ENCODE measurements around the gene PRKG1.
"Not testable (repeated sequence)": the region's sequence is repeated elsewhere in the genome, so short reads cannot be mapped to it uniquely, and the experiment has no call there.

Gene PRKG1

GRCh38 chr10:52032681-52033629 is 958.7 kb downstream of the PRKG1 start:
- no peak for DNase-seq

DNA sequence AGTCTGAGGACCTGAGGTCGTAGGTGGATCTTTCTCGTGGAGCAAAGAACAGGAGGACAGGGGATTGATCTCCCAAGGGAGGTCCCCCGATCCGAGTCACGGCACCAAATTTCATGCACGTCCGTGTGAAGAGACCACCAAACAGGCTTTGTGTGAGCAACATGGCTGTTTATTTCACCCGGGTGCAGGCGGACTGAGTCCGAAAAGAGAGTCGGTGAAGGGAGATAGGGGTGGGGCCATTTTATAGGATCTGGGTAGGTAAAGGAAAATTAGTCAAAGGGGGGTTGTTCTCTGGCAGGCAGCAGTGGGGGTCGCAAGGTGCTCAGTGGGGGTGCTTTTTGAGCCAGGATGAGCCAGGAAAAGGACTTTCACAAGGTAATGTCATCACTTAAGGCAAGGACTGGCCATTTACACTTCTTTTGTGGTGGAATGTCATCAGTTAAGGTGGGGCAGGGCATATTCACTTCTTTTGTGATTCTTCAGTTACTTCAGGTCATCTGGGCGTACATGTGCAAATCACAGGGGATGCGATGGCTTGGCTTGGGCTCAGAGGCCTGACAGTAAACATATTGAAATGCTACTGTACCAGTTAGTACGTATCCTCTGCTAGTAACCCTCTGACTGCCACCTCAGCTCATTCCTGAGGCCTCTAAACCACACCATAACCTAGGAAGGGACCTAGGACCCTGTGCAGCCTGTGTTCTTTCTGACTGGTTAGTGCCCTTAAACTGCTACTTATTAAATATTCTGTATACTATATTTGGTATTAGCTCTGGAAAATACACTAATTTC is 964.9 kb downstream of the PRKG1 start:
- not testable (repeated sequence) for DNase-seq

- DNase-seq, result no peak
Observed at GRCh38 chr10:52040486-52040885, 966.2 kb downstream of the PRKG1 start.

GRCh38 chr10:52043811-52044210 is 969.5 kb downstream of the PRKG1 start:
- no peak for DNase-seq

DNA sequence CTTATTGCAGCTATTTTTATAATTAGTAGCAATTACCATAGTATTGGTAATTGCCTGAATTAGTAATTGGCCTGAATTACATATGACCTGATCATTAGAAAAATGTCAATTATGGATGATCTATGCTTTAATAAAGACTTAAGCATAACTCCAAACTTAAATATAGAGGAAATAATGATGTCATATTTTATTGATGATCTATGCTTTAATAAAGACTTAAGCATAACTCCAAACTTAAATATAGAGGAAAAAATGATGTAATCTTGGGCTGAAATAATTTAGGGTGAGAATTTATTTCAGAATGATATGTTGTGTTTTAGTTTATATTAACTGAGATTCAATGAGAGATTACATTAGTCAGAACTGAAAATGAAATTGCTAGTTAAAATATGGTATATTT is 973.8 kb downstream of the PRKG1 start:
- DNase-seq, result no peak

GRCh38 chr10:52050429-52051047 is 976.3 kb downstream of the PRKG1 start:
- no peak for DNase-seq

- DNase-seq, result no peak
Observed at GRCh38 chr10:52053497-52053896, 979.2 kb downstream of the PRKG1 start.

DNA sequence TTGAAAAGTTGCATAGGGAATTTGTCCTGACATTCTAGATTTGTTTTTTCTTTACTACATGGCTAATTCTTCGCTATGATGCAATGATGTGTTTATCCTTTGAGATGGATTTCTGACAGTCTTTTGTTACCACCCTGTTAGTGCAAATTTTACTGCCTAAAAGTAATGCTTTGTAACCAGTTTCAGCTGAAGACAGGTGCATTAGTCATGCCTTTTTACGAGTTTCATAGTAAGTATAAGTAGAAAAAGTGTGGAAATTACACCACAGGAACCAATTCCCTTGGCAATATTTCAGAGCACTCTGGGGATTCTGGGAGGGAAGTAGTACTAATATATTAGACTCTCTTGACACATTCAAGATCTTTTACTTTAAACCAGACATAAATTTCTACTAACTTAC is 982.0 kb downstream of the PRKG1 start:
- DNase-seq, result no peak

DNA sequence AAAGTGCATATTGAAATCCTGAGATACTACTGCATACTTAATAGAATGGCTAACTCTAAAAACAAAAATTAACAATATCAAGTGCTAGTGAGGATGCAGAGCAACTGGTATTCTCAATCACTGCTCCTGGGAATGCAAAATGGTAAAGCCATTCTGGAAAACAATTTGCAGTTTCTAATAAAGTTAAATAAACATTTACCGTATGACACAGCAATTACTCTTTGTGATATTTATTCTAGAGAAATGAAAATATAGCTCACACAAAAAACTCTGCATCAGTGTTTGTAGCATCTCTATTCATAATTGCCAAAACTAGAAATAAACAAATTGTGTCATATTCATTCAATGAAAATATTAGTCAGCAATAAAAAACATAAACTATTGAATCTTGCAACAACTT is 984.8 kb downstream of the PRKG1 start:
- DNase-seq, result no peak

GRCh38 chr10:52063159-52063558 is 988.9 kb downstream of the PRKG1 start:
- no peak for DNase-seq

DNA sequence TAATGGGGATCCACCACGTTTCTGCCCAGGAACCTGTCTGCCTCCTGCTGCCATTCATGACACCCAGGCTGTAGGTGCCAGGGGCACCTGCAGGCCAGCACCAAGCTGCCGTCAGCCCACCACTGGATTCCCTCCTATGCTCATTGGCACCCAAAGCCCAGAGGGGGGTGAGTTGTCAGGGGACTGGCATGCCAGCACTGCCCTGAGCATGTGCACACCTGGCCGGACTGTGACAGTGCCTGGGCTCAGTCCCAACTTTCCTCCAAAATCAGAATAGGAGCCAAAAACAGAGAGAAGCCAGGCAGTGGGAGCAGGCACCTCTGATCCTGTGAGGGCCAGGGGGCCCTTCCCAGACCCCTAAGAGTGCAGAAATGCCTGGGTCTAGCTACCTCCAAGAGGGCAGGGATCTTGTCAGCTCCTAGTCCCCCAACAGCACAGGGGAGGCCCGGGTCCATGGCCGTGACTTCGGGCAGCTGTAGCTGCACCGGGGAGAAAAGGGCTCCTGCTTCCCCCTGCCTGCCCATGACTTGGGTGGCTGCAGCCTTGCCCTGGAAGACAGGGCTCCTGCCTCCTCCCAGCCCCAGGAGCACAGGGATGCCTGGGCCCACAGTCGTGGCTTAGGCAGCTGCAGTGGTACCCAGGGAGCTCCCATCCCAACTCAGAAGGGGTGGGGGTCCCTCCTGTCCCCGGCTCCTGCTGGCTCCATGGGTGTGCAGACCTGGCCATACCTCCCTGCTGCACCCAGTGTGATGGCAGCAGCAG is 990.0 kb downstream of the PRKG1 start:
- no peak for DNase-seq

DNA sequence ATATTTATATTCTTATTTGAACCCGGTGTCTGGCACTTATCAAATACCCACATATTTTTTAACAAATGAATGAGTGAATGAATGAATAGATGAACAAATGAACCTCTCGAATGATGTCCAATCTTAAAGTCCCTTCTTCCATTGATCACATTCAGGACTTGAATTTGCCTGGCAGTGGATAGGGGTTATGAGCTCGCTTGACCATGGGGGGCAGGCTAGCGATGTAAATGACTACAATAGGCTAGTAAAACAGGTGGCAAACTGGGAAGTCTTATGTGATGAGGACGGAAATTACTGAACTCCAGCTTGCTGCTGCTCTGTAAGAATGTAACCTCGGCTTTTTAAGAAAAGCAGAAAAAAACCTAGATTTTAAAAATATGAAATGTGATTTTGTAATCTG is 992.1 kb downstream of the PRKG1 start:
- no peak for DNase-seq

- no peak for DNase-seq
Observed at GRCh38 chr10:52068485-52068884, 994.2 kb downstream of the PRKG1 start.

DNA sequence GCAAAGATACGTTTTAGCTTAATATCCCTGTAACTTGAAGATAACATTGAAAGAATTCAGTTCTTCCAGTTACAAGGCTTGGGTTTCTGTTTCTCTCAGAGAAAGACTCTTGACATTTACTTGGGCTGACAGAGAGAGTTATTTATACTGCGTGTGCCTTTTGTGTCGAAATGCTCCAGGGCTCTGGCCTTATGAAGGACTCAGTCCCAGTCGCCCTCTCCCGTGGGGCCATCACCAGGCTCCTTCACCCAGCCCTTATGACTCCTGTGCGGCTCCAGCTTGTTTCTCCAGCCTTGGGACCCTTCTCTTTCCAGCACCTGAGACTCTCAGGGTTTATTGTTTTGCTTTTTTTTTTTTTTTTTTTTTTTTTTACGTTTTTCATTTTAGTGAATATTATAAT is 997.5 kb downstream of the PRKG1 start:
- DNase-seq, result no peak

DNA sequence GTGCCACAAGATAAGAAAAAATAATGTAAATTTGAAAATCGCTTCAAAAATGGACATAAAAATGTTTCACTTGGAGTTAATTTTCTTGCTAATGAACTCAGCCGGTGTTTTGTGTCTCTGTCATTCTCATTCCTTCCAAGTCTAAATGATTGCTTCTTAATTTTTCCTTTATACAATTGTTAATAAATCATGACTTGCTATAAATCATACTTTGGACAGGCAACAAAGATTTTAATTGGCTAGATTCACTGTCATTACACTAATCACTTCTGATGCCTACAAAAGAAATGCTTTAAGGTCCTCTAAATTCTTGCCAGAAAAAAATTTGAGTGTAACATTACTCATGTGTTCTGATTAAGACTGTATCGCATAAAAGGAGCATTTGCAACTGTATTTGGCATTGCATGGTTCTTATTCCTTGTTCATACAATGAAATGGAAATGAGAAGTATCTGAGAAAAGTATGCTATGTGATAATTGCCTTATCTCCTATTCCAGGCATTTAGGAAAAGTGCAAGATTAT is 1000.3 kb downstream of the PRKG1 start:
- DNase-seq, result no peak

DNA sequence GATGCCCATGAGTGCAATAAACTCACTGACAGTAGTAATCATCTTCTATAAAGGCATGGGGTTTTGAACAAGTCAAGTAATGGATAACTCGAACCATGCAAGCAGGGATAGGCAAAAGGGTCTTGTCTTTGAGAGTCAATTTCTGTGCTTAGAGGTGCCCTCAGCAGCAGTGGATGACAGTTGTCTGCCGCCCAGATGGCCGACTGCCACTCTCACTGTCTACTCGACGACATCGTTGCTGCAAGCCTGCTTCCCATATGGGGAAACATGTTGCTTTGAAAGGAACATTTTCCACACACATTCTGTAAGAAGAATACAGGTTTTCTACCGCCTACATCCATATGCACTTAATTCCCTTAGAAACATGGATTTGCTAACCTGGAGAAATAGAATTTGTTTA is 1003.5 kb downstream of the PRKG1 start:
- no peak for DNase-seq

DNA sequence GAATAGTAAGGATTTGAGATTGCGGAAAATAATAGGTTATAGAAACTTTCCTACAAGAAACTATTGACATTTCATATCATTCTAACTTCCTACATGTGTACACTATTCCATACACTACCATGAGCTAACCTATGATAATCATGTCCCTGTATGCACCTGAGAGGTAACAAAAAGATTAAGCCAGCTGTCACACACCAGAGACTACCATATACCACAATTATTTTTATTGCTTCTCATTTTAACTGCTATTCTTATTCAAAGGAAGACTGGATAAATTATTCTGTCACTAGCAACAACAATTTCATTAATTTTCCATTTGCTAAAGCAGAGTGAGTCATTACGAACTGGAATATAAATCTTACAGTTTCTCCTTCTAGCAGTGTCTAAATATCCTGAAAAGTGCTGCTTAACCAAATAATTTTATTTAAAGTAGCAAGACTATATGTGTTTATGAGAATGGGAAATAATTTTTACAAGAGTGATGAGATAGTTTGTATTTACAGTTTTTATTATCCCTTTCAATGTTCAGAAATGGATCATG is 1004.2 kb downstream of the PRKG1 start:
- DNase-seq, result no peak

GRCh38 chr10:52082307-52082706 is 1008.0 kb downstream of the PRKG1 start:
- DNase-seq, result no peak

- no peak for DNase-seq
Observed at GRCh38 chr10:52083422-52083821, 1009.1 kb downstream of the PRKG1 start.

DNA sequence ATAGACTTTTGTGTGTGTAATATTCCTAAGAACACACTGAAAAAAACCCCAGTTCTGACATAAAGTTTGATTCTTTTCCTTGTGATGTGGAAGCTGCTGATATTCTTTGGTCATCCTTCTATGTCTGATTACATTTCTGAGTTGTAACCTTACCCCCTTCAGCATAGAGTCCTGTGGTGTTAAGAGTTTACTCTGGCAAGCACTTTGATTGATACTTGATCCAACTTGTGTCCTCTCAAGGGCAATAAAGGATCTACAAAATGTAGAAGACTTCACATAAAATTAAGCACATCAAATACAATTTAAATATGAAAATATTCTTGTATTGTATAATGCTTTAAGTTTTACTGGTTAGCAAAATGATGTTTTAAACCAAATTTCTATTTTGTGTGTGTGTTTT is 1018.1 kb downstream of the PRKG1 start:
- no peak for DNase-seq

- DNase-seq, result no peak
Observed at GRCh38 chr10:52098130-52098529, 1023.8 kb downstream of the PRKG1 start.

DNA sequence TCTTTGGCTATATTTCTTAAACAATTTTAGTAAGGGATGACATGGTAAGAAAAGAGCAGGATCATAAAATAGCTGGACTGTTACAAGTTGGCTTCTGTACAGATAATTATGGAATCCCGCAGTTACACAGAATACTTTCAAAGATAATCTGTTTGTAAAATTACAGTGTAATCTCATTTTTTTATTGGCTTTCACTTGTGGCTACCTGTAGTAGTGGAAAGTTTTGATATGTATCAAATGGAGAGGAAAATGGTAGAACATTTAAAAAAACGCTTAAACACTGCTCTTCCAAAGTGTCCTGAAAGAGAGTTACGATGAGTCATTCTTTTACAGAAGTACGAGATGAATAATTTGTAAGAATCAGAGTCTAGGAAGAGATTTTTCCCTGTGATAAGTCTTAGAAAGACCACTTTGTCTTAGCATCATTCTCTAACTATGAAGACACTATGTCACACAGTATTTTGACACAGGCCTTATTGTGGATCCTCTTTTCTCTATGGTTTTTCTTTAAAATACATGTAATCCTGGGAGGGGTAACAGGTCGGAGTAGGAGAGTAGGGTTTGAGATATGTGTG is 1024.8 kb downstream of the PRKG1 start:
- DNase-seq, result no peak

Measured in DMS79 treated with DMSO at 0.1 percent for 48 hours (cell line).